ENCODE data around the gene CELF1. TPM values are rescaled to one million over a fixed set of nuclear protein-coding genes. Genes with fewer than 3 reads are reported as not detected.

CELF1 gene
- polyA plus RNA-seq, 12 donors: 58.2 to 126 (median 79.2) TPM

GRCh38 chr11:47495011-47495855, 57.7 kb downstream of the CELF1 start:
- no peak for DNase-seq

- DNase-seq: no peak
These were observed 63.6 kb downstream of the CELF1 start for GRCh38 chr11:47489395-47489755.

GRCh38 chr11:47488674-47489394, 64.1 kb downstream of the CELF1 start:
- no peak for DNase-seq

- DNase-seq: no peak
These were observed 64.8 kb downstream of the CELF1 start for GRCh38 chr11:47488111-47488510.

- DNase-seq: no peak
These were observed 65.5 kb downstream of the CELF1 start for GRCh38 chr11:47487421-47487820.

GRCh38 chr11:47485107-47485506, 67.8 kb downstream of the CELF1 start:
- DNase-seq: no peak

- no peak for DNase-seq
These were observed 69.5 kb downstream of the CELF1 start for GRCh38 chr11:47483457-47483856.

- DNase-seq: no peak
These were observed 72.2 kb downstream of the CELF1 start for GRCh38 chr11:47480762-47481161.

- DNase-seq: peak; percentile 45
These were observed 74.1 kb downstream of the CELF1 start for GRCh38 chr11:47478651-47479329.

- no peak for DNase-seq
These were observed 75.2 kb downstream of the CELF1 start for GRCh38 chr11:47477753-47478152.

GRCh38 chr11:47477323-47477722, 75.6 kb downstream of the CELF1 start:
- DNase-seq: no peak

GRCh38 chr11:47470671-47471070, 82.3 kb downstream of the CELF1 start:
- no peak for DNase-seq

- DNase-seq: no peak
These were observed 83.4 kb downstream of the CELF1 start for GRCh38 chr11:47469361-47470179.

GRCh38 chr11:47468598-47469214, 84.2 kb downstream of the CELF1 start:
- DNase-seq: no peak

GRCh38 chr11:47467357-47467756, 85.6 kb downstream of the CELF1 start:
- no peak for DNase-seq

GRCh38 chr11:47466701-47467250, 86.2 kb downstream of the CELF1 start:
- DNase-seq: no peak

- DNase-seq: no peak
These were observed 86.7 kb downstream of the CELF1 start for GRCh38 chr11:47466201-47466600.

GRCh38 chr11:47464483-47464882, 88.4 kb downstream of the CELF1 start:
- no peak for DNase-seq

- DNase-seq: no peak
These were observed 91.1 kb downstream of the CELF1 start for GRCh38 chr11:47461876-47462275.

GRCh38 chr11:47460571-47461235, 92.2 kb downstream of the CELF1 start:
- DNase-seq: no peak
